Ishikawa (cell line): ENCODE measurements around the gene DPF1.

Source experiments
- CEBPB ChIP-seq: IDR thresholded peaks from 2 replicates; pipeline ENCODE4 v1.6.1; 2012
- CREB1 ChIP-seq: IDR thresholded peaks from 2 replicates; pipeline ENCODE4 v1.6.1; 2012; ENCODE audit warnings: low read depth
- EGR1 ChIP-seq: IDR thresholded peaks from 2 replicates; pipeline ENCODE4 v1.6.1; 2012
- EP300 ChIP-seq: IDR thresholded peaks from 2 replicates; pipeline ENCODE4 v1.6.1; 2012; ENCODE audit warnings: borderline replicate concordance
- FOXM1 ChIP-seq: IDR thresholded peaks from 2 replicates; pipeline ENCODE4 v1.6.1; 2012; ENCODE audit warnings: low read depth, borderline replicate concordance
- MAX ChIP-seq: IDR thresholded peaks from 2 replicates; pipeline ENCODE4 v1.6.1; 2012
- NFIC ChIP-seq: IDR thresholded peaks from 2 replicates; pipeline ENCODE4 v1.6.1; 2012
- RAD21 ChIP-seq: IDR thresholded peaks from 2 replicates; pipeline ENCODE4 v1.6.1; 2012; ENCODE audit warnings: low read depth
- TAF1 ChIP-seq: IDR thresholded peaks from 2 replicates; pipeline ENCODE4 v1.6.1; 2012; ENCODE audit warnings: low read depth, mild to moderate bottlenecking
- TCF12 ChIP-seq: IDR thresholded peaks from 2 replicates; pipeline ENCODE4 v1.6.1; 2012; ENCODE audit warnings: low read depth
- TEAD4 ChIP-seq: IDR thresholded peaks from 2 replicates; pipeline ENCODE4 v1.6.1; 2012
- YY1 ChIP-seq: IDR thresholded peaks from 2 replicates; pipeline ENCODE4 v1.6.1; 2012; ENCODE audit warnings: low read depth
- ZBTB7A ChIP-seq: IDR thresholded peaks from 2 replicates; pipeline ENCODE4 v1.6.1; 2012; ENCODE audit warnings: low read depth
- TF ChIP-seq, protein P1 (sequence below): IDR thresholded peaks from 2 replicates; pipeline ENCODE4 v1.6.1; 2012
- TF ChIP-seq, protein P2 (sequence below): IDR thresholded peaks from 2 replicates; pipeline ENCODE4 v1.6.1; 2012; ENCODE audit warnings: low read depth, mild to moderate bottlenecking

DPF1 gene

GRCh38 chr19:38180071-38180470, 44.0 kb downstream of the DPF1 start:
- TF ChIP-seq EP300, result no peak
- TF ChIP-seq TEAD4, result no peak
- no peak for TF ChIP-seq ZBTB7A
- no peak for TF ChIP-seq YY1
- no peak for TF ChIP-seq CEBPB

DNA sequence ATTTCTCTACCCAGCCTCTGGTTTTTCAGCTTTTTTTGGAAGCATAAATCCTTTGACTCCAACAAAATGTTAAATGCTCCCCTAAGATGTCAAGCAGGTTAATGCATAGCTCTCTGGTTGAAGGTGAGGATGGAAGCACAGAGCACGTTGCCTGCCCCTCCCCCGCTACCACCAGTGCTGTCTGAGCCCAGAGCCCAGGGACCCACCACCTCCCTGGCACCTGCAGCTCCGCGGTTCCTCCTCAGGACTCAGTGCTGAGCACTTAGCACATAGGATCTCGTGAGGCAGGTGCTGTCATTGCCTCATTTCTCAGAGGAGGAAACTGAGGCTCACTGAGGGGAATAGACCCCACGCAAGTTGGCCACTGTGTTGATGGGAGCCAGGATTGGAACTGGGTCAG, 48.6 kb downstream of the DPF1 start:
- no peak for TF ChIP-seq MAX
- no peak for TF ChIP-seq TAF1
- TF ChIP-seq TEAD4, result no peak
- TF ChIP-seq EP300, result no peak
- TF ChIP-seq EGR1, result no peak
- no peak for TF ChIP-seq RAD21
- TF ChIP-seq, protein P1, sequence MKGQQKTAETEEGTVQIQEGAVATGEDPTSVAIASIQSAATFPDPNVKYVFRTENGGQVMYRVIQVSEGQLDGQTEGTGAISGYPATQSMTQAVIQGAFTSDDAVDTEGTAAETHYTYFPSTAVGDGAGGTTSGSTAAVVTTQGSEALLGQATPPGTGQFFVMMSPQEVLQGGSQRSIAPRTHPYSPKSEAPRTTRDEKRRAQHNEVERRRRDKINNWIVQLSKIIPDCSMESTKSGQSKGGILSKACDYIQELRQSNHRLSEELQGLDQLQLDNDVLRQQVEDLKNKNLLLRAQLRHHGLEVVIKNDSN, result no peak
- no peak for TF ChIP-seq YY1
- TF ChIP-seq NFIC, result no peak
- TF ChIP-seq, protein P2, sequence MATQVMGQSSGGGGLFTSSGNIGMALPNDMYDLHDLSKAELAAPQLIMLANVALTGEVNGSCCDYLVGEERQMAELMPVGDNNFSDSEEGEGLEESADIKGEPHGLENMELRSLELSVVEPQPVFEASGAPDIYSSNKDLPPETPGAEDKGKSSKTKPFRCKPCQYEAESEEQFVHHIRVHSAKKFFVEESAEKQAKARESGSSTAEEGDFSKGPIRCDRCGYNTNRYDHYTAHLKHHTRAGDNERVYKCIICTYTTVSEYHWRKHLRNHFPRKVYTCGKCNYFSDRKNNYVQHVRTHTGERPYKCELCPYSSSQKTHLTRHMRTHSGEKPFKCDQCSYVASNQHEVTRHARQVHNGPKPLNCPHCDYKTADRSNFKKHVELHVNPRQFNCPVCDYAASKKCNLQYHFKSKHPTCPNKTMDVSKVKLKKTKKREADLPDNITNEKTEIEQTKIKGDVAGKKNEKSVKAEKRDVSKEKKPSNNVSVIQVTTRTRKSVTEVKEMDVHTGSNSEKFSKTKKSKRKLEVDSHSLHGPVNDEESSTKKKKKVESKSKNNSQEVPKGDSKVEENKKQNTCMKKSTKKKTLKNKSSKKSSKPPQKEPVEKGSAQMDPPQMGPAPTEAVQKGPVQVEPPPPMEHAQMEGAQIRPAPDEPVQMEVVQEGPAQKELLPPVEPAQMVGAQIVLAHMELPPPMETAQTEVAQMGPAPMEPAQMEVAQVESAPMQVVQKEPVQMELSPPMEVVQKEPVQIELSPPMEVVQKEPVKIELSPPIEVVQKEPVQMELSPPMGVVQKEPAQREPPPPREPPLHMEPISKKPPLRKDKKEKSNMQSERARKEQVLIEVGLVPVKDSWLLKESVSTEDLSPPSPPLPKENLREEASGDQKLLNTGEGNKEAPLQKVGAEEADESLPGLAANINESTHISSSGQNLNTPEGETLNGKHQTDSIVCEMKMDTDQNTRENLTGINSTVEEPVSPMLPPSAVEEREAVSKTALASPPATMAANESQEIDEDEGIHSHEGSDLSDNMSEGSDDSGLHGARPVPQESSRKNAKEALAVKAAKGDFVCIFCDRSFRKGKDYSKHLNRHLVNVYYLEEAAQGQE, result no peak
- TF ChIP-seq TCF12, result no peak

DNA sequence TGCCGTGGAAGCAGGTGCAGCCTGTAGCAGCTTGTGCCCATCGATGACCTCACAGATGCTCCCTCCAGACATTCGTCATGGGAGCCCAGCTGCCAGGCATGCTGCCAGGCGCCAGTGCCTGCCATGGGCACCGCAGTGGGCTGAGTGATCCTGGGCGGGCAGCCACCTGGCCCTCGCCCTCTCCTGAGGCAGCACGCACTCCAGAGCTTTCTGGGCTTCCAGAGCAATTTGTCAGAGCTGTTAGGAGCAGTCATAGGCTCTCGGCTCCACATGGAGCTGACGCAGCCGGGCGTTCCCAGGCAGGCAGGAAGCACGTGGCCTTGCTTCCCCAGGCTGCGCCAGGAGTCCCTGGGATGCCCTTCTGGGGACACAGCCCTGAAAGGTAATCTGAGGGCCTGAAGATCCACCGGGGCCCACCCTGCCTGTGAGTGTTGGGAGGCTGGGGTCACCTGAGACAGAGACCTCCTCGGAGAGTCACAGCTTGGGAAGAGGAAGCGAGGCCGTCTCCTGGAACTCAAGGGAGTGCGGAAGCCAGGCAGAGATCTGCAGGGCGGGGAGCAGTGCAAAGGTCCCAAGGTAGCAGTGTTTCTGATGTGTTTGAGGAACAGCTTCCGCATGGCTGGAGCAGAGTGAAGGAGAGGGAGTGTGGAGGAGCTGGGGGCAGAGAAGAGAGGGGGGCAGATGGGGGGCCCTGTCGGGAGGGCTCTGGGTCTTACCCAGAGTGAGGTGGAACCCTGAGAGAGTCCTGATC, 50.6 kb downstream of the DPF1 start:
- no peak for TF ChIP-seq RAD21
- no peak for TF ChIP-seq ZBTB7A
- TF ChIP-seq EP300, result no peak
- TF ChIP-seq NFIC, result no peak
- TF ChIP-seq CEBPB, result no peak
- TF ChIP-seq YY1, result no peak
- TF ChIP-seq, protein P2, result no peak
- TF ChIP-seq TEAD4, result no peak
- no peak for TF ChIP-seq MAX
- no peak for TF ChIP-seq CREB1
- TF ChIP-seq FOXM1, result no peak
- TF ChIP-seq TAF1, result no peak
- TF ChIP-seq, protein P1, result no peak
- TF ChIP-seq EGR1, result no peak

DNA sequence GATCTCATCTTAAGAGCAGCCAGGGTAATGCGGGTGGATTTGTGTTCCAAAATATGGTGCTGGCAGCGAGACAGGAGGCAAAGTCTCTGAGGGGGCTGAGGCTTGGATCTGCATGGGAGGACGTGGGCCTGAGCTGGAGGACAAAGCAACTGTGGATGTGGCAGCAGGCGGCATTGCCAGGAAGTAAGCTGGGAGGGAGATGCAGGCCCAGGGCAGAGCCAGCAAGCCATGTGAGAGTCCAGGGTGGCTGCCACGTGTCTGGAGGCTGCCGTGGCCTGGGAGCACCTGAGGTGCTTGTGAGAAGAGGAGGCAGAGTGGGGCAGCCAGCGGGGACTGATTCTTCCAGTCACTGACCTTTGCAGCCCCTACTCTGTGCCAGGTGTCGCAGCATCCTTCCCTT, 52.0 kb downstream of the DPF1 start:
- TF ChIP-seq TEAD4, result no peak
- no peak for TF ChIP-seq CREB1
- no peak for TF ChIP-seq ZBTB7A
- no peak for TF ChIP-seq YY1
- TF ChIP-seq RAD21, result no peak
- TF ChIP-seq, protein P1, result no peak
- no peak for TF ChIP-seq FOXM1
- no peak for TF ChIP-seq MAX
- TF ChIP-seq TCF12, result no peak
- no peak for TF ChIP-seq TAF1
- no peak for TF ChIP-seq NFIC
- no peak for TF ChIP-seq EGR1
- TF ChIP-seq CEBPB, result no peak
- TF ChIP-seq EP300, result no peak
- TF ChIP-seq, protein P2, result no peak
